Brain microvascular endothelial cell (primary cell): Measurements from ENCODE around the gene FABP7.

Source experiments
- DNase-seq: peaks from one replicate; pipeline ENCODE4 v3.0.0-alpha.2; 2020
- H3K27ac ChIP-seq: fragments of 250-450 bp; sonication (Bioruptor Pico); 2 replicates; pipeline ENCODE4 v1.5.1; 2020; ENCODE audit warnings: mild to moderate bottlenecking, moderate library complexity
- H3K27me3 ChIP-seq: fragments of 250-450 bp; sonication (Bioruptor Pico); replicated peaks from 2 replicates; pipeline ENCODE4 v1.5.1; 2020; ENCODE audit warnings: mild to moderate bottlenecking
- H3K36me3 ChIP-seq: fragments of 250-450 bp; sonication (Bioruptor Pico); replicated peaks from 2 replicates; pipeline ENCODE4 v1.5.1; 2020; ENCODE audit warnings: mild to moderate bottlenecking
- H3K4me3 ChIP-seq: 2 replicates; pipeline ENCODE4 v1.5.1; 2011; ENCODE audit warnings: low read depth, mild to moderate bottlenecking, control low read depth, low read length, moderate library complexity
- CTCF ChIP-seq: IDR thresholded peaks from 2 replicates; pipeline ENCODE4 v1.5.1; 2011; ENCODE audit warnings: low read depth, mild to moderate bottlenecking, moderate library complexity, low read length, control low read depth, inconsistent platforms; ENCODE audit errors: missing control alignments
- in situ Hi-C: cut with HindIII; loops from 2 replicates; pipeline ENCODE4 v1.10.0; 2017; ENCODE audit warnings: low sequenced_read_pairs, low pct_ligation_motif_present

FABP7 gene

GRCh38 chr6:122833021-122833491 lies 53.5 kb downstream of the FABP7 start:
- no peak for DNase-seq
- no peak for TF ChIP-seq CTCF
- H3K36me3 ChIP-seq: no peaks in the 10 kb centered on the region
- H3K4me3 ChIP-seq: peak overlapping the region; percentile 29
- in situ Hi-C loops: loop anchor here (25.0 kb wide), 2 partner anchors 96 to 346 kb away; no protein-coding TSS in a partner anchor
- H3K27ac ChIP-seq: no peak overlapping the region
- H3K27me3 ChIP-seq: no peaks in the 10 kb centered on the region
